ENCODE measurements around the gene PTK6. TPM values are rescaled to one million over a fixed set of nuclear protein-coding genes. Genes with fewer than 3 reads are reported as not detected.

Gene PTK6
- total RNA-seq, 4 donors from 2014 or later, result 90.5 to 147 (median 103) TPM

DNA sequence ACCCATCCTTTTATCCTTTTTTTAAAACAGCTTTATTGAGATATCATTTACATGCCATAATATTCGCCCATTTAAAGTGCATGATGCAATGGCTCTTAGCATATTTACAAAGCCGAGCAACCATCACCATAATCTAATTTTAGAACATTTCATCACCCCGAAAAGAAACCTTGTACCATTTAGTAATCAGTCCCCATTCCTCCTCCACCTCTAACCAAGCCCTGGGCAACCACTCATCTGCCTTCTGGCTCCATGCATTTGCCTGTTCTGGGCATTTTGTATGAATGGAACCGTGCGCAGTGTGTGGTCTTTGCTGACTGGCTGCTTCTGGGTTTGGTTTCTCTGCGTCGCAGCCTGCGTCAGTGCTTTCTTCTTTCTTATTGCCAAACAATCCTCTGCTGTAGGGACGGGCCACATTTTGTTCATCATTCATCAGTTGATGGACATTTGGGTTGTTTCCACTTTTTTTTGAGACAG, 28.1 kb downstream of the PTK6 start:
- TF ChIP-seq EP300 (IDR thresholded peaks at IDR 0.05; ENCODE audit: low read depth) (no peak), POLR2AphosphoS5 (IDR thresholded peaks at IDR 0.05) (no peak), POLR2A (IDR thresholded peaks at IDR 0.05) (no peak)
- TF ChIP-seq, protein P1, sequence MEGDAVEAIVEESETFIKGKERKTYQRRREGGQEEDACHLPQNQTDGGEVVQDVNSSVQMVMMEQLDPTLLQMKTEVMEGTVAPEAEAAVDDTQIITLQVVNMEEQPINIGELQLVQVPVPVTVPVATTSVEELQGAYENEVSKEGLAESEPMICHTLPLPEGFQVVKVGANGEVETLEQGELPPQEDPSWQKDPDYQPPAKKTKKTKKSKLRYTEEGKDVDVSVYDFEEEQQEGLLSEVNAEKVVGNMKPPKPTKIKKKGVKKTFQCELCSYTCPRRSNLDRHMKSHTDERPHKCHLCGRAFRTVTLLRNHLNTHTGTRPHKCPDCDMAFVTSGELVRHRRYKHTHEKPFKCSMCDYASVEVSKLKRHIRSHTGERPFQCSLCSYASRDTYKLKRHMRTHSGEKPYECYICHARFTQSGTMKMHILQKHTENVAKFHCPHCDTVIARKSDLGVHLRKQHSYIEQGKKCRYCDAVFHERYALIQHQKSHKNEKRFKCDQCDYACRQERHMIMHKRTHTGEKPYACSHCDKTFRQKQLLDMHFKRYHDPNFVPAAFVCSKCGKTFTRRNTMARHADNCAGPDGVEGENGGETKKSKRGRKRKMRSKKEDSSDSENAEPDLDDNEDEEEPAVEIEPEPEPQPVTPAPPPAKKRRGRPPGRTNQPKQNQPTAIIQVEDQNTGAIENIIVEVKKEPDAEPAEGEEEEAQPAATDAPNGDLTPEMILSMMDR (IDR thresholded peaks at IDR 0.05), result no peak
- Histone ChIP-seq H3K36me3 (no peaks in the 10 kb centered on the region), H3K9me3 (no peaks in the 10 kb centered on the region), H3K4me3 (no peak overlapping the region), H3K27ac (no peak overlapping the region), H3K27me3 (peaks cover 66% of the 10 kb centered on the region), H3K4me1 (no peaks in the 10 kb centered on the region)
- in situ Hi-C loops (cut with MboI; ENCODE audit: low pct_ligation_motif_present in 1 of 4, low pct_unique_long_range_greater_than_20kb in 1 of 4, low sequenced_read_pairs in 3 of 4) (no loop called here), intact Hi-C loops (cut with DNase I; ENCODE audit: low total_unique reads) (no loop called here)
- no peak for DNase-seq
- WGBS, 2 donors (ENCODE audit: low coverage in 1 of 2), result 77 to 82% methylated on average over 9 of the region's 9 CpGs

DNA sequence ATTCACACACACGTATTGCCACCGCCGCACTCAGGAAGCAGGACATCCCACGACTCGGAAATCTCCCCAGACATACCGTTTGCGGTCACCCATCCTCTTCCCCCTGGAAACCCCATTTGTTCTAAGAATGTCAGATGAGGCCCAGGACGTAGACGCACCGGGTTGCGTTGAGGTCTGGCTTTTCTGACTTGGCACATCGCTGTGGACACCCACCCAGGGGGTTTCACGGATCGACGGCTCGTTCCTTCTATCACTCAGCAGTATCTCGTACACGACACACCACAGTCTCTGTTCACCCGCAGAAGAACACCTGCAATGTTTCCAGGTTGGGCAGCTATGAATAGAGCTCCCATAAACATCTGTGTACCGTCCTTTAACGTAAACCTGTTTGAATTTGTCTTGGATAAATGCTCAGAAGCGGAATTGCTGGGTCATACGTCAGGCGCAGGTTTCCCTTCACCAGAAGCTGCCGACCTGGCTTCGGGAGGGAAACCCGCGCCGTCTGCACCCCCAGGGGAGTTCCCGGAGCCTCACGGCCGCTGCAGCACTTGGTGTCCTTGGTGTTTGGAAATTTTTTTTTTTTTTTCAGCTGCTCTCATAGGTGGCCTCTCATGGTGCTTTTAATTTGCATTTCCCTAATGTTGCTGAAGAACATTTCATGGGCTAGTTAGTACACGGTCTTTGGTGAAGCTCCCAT, 29.0 kb downstream of the PTK6 start:
- Histone ChIP-seq H3K27ac (no peak overlapping the region), H3K27me3 (peaks cover 75% of the 10 kb centered on the region), H3K4me3 (no peak overlapping the region), H3K9me3 (no peaks in the 10 kb centered on the region), H3K4me1 (no peaks in the 10 kb centered on the region), H3K36me3 (no peaks in the 10 kb centered on the region)
- in situ Hi-C loops (cut with MboI; ENCODE audit: low pct_ligation_motif_present in 1 of 4, low pct_unique_long_range_greater_than_20kb in 1 of 4, low sequenced_read_pairs in 3 of 4) (no loop called here), intact Hi-C loops (cut with DNase I; ENCODE audit: low total_unique reads) (no loop called here)
- whole genome bisulfite sequencing, 2 donors (ENCODE audit: low coverage in 1 of 2), result 77 to 78% methylated on average over 18 to 33 of the region's 33 CpGs
- TF ChIP-seq POLR2A (IDR thresholded peaks at IDR 0.05) (no peak), EP300 (IDR thresholded peaks at IDR 0.05; ENCODE audit: low read depth) (no peak), POLR2AphosphoS5 (IDR thresholded peaks at IDR 0.05) (no peak)
- TF ChIP-seq, protein P1 (IDR thresholded peaks at IDR 0.05), result no peak
- DNase-seq, result no peak

DNA sequence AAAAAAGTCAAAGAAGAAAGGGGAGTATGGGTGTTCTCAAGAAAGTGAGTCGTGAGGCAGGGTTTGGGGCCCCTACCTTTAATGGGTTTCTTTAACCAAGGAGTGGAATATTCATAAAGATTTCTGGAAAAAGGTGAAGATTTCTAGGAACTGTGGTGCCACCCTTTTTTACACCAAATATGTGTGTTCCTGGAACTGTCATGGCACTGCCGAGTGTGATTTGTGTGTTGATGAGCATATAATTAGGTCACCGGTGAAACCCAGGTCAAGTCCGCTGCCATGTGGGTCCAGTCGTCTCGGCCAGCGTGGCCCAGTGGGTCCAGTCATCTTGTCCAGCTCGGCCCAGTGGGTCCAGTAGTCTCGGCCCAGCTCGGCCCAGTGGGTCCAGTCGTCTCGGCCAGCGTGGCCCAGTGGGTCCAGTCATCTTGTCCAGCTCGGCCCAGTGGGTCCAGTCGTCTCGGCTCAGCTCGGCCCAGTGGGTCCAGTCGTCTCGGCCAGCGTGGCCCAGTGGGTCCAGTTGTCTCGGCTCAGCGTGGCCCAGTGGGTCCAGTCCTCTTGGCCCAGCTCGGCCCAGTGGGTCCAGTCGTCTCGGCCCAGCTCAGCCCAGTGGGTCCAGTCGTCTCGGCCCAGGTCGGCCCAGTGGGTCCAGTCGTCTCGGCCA, 30.0 kb downstream of the PTK6 start:
- no peak for DNase-seq
- Histone ChIP-seq H3K4me3 (no peak overlapping the region), H3K27me3 (peaks cover 77% of the 10 kb centered on the region), H3K4me1 (no peaks in the 10 kb centered on the region), H3K36me3 (no peaks in the 10 kb centered on the region), H3K27ac (no peak overlapping the region), H3K9me3 (no peaks in the 10 kb centered on the region)
- TF ChIP-seq, protein P1 (IDR thresholded peaks at IDR 0.05), result no peak
- TF ChIP-seq POLR2AphosphoS5 (IDR thresholded peaks at IDR 0.05) (no peak), EP300 (IDR thresholded peaks at IDR 0.05; ENCODE audit: low read depth) (no peak), POLR2A (IDR thresholded peaks at IDR 0.05) (no peak)
- 80 to 89% methylated on average over 2 to 30 of the region's 30 CpGs for WGBS, 2 donors (ENCODE audit: low coverage in 1 of 2)
- in situ Hi-C loops (cut with MboI; ENCODE audit: low pct_ligation_motif_present in 1 of 4, low pct_unique_long_range_greater_than_20kb in 1 of 4, low sequenced_read_pairs in 3 of 4) (no loop called here), intact Hi-C loops (cut with DNase I; ENCODE audit: low total_unique reads) (no loop called here)

GRCh38 chr20:63505723-63506122, 31.5 kb downstream of the PTK6 start:
- in situ Hi-C loops (cut with MboI; ENCODE audit: low pct_ligation_motif_present in 1 of 4, low pct_unique_long_range_greater_than_20kb in 1 of 4, low sequenced_read_pairs in 3 of 4) (no loop called here), intact Hi-C loops (cut with DNase I; ENCODE audit: low total_unique reads) (no loop called here)
- Histone ChIP-seq H3K9me3 (no peaks in the 10 kb centered on the region), H3K27me3 (peaks cover 77% of the 10 kb centered on the region), H3K4me1 (no peaks in the 10 kb centered on the region), H3K4me3 (no peak overlapping the region), H3K27ac (no peak overlapping the region), H3K36me3 (no peaks in the 10 kb centered on the region)
- TF ChIP-seq POLR2AphosphoS5 (IDR thresholded peaks at IDR 0.05), result no peak
- WGBS, 2 donors (ENCODE audit: low coverage in 1 of 2), result 88% methylated on average over 12 of the region's 12 CpGs; no CpG with 5 or more reads in 1 of the 2 donors
- DNase-seq, result no peak

Measured in transverse colon (tissue), 4 donors.